Epidermal melanocyte (primary cell): ENCODE data around the gene TENM3.

Source experiments
- DNase-seq: peaks from one replicate; pipeline ENCODE4 v3.0.0; 2011; ENCODE audit warnings: low spot score; ENCODE audit not compliant: insufficient read length

The TENM3 gene

DNA sequence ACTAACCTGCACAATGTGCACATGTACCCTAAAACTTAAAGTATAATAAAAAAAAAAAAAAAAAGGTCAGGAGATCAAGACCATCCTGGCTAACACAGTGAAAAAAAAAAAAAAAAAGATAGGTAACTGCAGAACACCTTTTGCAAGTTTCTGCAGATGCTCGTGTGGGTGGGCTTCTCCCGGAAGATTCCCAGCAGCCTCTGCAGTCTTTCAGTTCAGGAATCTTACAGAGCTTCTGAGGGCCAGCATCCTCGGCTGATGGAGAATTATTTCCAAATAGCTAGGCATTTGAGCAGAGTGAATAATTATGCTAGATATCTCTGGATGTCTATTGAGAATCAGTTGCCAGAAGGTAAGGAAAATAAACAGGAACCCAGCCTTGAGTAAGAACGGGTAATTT is 373.3 kb downstream of the TENM3 start:
- DNase-seq: no peak

DNA sequence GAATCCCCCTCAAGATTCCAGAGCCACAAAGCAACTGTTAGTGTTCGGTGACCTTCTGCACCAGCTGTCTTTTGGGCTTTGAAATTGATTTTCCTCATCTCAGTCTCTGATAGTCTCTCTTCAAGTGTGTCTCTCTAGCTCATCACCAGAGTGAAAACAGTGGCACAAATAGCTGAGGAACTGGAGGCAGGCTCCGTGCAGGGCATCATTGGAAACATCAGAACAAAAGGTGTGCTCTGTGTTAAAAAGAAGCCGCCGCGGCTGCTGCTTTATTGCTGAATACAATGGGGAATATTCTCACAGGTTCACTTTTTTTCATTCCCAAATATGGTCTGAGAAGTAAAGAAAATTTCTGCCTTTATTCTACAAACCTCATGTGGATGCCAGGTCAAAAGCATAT is 376.5 kb downstream of the TENM3 start:
- DNase-seq: no peak

DNA sequence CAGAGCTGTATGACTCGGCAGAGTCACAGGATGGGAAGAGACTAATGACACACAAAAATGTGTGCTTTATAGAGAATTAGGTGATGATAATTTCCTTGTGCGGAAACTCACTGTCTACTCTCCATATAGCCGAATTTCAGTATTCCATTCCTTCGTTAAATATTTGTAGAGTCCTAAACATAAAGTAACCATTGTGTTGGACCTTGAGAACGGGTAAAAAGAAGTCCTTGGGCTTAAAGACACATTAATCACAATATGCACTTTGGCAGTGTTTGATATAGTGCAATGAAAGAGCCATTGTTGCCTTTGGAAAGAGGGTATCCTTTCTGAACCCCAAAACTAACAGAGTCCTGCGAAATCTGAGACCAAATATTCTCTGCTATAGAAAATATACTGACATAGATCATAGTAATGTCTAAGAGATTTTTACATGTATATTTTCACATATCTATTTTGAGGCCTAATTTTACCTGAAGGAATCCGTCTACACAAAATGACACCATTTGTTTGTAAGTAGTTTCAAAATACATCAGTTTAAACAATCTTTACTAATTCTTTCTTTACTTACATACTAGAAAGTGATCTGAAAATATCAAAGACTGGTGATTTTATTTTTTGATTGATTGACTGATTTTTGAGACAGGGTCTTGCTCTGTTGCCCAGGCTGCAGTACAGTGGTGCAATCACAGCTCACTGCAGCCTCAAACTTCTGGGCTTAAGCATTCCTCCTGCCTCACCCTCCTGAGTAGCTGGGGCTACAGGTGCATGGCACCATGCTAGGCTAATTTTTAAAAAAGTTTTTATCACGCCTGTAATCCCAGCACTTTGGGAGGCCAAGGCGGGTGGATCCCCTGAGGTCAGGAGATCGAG is 377.1 kb downstream of the TENM3 start:
- DNase-seq: no peak

DNA sequence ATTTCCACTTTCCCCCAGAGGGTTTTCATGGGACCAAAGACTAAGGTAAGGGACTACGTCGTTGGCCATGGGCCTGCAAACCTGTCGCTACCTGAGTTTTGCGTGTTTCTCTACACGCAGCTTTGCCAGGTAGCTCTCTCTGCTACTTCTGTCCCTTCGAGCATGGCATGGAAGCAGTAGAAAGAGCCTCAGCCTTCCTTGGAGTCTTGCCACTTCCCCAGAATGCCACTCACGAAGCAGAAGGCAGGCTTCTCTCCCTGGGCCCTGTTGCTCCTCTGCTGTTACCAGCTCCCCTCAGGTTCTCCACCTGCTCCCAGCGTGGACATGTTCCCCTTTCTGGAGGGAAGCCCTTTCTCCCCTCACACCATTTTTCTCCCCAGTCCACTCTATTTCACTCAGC is 381.1 kb downstream of the TENM3 start:
- DNase-seq: no peak

DNA sequence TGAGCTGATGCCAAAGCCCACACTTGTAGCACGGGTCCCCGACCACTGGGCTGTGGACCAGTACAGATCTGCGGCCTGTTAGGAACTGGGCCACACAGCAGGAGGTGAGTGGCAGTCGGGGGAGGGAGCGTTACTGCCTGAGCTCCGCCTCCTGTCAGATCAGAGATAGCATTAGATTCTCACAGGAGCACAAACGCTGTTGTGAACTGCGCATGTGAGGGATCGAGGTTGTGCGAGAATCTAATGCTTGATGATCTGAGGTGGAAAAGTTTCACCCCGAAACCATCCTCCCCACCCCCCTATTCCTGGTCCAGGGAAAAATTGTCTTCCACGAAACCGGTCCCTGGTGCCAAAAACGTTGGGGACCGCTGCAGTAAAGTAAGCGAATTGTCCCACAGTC is 382.0 kb downstream of the TENM3 start:
- DNase-seq: no peak

DNA sequence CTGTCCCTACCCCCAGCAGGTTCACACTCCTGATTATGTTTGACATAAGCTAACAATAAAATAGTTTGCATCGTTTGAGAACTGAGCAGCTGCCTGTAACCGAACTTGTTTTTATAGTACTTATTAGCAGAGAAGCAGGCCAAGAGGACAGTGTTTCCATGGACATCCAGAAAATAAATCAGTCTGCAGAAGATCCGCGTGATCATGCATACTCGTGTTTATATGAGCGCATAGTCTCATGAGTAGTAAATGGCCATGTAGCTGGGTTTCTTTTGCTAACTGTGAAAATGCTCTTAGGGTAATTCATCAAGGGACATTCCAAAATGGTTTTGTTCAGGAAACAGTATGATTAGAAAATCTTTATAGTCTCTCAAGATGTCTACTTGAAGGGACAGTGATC is 384.8 kb downstream of the TENM3 start:
- DNase-seq: no peak

DNA sequence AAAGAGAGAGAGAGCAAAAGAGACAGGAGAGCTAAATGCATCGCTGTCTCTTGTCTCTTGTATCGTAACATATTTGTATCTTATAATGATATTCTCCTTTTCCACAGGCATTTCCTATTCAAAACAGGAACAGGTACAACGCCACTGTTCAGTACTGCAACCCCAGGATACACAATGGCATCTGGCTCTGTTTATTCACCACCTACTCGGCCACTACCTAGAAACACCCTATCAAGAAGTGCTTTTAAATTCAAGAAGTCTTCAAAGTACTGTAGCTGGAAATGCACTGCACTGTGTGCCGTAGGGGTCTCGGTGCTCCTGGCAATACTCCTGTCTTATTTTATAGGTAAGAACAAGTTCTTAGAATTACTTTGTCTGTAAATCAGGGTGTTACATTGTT is 385.3 kb downstream of the TENM3 start:
- DNase-seq: no peak

DNA sequence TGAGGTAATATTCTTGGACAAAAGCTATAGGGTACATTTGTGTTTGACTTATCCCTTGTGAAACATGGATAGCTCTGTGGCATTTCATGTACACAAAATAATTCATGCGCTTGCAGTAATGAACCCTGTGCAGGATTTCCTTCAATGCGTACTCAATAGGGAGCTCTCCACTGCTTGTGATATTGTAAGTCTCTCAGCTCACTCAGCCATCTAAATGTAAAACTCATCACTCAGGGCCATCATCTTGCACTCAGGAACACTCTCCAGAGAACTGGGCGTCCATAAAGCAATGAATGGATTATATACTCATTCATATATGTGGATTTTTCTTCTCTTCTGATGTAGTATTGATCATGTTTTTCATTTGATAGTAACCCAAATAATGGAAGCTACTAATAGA is 385.9 kb downstream of the TENM3 start:
- DNase-seq: no peak

DNA sequence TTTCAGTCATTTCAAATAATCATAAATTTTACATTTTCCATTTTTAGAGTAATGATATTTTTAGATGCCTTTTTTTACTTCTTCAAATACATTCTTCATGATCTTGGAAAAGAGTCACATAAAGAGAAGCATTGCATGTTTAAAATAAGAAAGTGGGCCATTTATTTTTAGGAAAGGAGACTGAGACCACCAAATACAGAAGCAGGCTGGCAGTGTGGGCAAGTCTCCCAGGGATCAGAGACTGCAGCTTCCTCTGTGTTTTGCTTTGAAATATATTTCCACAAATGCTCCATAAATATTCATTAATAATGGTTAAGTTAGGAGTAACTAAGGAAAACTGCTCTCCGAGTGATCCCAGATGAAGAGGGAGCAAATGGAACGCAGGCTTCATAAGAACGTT is 397.3 kb downstream of the TENM3 start:
- DNase-seq: no peak

DNA sequence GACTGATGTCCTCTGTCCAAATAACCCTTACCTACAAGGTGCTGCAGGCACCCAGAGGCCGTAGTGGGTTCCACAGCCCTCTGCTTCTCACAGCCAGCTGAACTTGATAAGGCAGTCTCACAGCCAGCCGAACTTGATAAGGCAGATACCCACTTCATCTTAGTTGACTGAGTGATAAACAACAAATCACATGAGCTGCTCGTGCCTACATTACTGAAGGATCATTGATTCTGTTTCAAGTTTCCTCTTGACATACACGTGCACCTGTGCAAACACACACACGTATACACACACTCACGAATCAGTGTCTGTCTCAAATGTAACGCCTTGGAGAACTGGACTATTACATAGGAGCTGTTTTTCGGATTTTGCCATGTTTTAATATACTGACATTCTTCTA is 397.7 kb downstream of the TENM3 start:
- DNase-seq: no peak

DNA sequence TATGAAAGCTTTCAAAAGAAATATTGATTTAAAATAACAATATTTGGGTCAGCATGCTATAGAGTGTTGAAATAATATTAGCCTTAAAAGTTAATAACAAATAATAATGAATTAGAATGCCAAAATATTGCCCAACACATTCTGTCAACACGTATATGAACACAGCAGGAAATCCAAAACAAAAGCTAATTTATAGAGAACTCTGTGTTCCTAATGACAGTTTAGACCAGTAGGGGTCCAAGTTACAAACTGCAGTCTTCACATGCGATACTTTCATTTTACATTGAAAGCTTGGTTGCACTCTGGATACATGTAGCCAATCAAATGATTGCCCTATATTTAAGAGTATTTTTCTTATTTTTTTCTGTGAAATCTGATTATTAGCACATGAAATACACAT is 399.6 kb downstream of the TENM3 start:
- DNase-seq: no peak

DNA sequence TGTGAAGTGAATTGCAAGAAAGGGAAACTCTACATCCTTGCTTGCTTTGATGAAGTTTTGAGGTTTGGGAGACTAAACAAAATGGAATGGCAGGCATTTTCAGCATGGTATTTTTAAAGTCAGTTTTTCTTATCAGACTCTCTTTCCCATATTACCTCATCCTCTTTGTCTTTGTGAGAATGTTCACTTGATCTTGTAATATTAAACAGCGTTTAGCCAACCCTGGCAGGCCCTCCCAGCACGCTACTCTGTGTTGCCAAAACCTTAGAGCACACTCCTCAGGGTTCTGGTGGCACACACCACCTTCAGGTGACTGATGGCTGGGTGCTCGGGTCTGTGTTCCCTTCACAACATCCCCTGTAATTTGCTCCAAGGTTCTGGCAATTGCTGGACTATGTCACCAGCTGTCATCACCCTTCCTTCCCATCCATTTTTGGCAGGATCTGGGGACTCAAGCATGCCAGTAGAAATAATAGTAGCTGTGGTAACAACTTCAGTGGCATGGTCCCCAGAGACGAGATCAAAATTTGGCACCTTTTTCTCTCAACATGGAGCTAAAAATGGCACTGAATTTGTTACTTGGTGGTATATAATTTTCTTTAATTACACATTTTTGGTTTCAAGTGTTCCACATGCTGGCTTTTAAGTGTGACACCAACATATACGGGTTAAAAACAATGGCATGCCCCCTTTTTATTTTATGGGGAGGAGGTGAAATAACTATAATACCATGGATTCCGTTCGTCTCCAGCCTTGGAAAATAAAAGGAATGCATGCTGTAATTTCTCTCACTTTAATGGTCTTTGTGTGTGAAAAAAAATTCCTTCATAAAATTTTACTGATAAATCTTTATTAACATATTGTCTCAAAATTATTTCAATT is 400.8 kb downstream of the TENM3 start:
- DNase-seq: no peak

DNA sequence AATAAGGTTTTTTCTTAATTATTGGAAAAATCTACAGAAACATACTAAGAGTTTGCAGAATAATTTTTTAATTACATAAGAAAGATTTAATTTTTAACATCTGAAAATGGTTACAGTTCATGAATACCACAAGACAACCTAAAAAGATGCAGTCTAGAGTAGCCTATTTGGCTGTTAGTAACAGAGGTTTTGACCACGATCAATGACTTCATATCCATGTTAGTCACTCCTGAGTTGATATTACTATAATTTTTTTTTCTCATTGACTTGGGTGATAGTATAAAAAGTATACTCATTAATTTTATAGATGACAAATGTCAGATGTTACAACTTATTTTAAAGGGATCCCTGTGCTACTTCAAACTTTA is 401.5 kb downstream of the TENM3 start:
- no peak for DNase-seq

DNA sequence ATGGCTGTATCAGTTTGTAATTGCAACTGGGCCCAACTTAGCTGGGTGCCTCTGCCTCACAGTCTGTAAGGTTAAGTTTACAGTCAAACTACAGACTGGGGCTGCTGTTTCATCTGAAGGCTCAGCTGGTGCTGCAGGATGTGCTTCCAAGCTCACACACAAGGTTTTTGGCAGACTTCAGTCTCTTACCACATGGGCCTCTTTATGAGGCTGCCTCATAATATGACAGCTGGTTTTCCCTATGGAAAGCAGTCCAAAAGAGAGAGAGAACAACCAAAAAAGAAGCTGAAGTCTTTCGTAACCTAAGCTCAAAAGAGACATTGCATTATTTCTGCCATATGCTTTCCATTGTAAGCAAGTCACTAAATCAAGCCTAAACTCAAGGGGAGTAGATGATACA is 402.3 kb downstream of the TENM3 start:
- DNase-seq: no peak

DNA sequence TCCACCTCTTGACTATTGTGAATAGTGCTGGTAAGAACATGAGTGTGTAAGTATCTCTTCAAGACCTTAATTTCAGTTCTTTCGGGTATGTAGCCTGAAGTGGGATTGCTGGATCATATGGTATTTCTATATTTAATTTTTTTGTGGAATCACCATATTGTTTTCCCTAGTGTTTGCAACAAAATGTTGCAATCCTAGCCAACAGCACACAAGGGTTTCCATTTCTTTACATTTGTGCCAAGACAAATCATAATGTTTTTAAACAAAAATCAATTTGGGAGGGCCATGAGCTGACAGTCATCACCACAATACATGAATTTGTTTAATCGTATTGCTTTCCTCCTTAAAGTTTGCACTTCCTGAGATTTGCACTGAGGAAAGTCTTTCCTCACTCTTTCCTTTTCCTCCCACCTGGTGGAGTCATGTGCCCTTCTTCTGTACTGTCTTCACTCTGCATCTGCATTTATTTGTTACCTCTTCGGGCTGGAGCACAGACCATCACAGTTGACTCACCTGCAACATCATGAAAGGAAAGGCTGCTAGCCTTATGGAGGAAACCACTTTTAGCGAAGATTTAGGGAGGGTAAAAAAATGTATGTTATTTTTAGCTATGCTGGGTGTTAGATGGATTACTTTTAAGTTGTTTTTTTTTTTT is 404.6 kb downstream of the TENM3 start:
- no peak for DNase-seq

DNA sequence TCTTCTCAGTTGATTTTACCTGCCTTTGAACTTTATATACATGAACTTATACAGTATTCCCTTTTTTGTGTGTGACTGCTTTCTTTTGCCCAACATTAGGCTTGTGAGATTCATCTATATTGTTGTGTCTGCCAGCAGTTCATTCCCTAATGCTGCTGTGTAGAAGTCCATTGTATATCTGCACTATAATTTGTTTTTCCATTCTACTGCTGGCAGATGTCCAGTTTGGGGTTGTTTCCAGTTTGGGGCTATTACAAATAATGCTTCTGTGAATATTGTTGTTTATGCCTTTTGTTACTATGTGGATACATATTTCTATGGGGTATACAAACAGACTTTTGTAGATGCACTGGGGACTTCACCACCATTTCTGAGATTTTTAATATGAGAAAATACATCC is 405.6 kb downstream of the TENM3 start:
- DNase-seq: no peak

DNA sequence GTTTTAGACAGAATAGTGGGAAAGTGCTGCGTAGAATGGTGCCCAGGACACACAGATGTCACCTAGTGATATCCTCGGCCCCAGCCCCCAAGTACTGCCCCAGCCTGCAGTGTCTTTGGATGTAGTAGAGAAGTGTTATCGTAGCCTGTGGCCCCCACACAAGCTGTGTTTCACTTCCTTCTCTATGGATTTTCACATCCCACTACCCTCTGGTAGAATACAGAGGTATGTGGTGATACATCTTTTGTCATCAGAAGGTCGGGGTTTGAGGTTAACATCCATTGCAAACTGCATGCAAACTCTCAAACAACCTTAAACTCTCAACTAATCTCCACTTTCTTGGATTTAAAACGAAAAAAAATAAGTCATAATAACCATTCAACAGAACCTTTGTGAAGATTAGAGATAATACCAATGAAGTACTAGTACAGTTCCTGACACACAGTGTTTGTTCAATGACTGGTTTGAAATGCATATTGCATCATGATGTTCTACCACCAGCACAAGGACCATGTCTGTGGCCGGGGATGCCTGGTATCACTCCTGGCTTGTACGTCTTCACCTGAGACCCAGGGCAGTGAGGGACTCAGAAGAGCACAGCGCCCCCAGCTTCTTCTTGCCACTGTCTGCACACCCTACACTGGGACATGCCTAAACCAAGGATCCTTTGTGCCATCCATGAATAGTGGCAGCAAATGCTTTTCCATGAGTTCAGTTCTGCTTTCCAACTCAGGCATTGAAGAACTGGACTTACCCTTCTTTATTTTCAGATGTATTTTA is 406.7 kb downstream of the TENM3 start:
- no peak for DNase-seq

DNA sequence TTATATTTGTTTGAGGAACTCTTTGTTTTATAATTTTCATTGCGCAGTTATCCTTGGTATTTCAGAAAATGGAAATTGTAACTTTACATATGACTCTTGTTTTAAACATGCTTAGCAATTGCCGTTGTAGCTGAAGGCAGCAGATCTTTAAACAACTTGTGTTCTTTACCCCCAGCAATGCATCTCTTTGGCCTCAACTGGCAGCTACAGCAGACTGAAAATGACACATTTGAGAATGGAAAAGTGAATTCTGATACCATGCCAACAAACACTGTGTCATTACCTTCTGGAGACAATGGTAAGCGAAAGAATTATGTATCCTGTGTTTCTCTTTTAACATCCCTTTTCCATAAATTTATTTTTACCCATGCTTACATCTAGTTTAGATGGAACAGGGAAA is 410.4 kb downstream of the TENM3 start:
- no peak for DNase-seq

DNA sequence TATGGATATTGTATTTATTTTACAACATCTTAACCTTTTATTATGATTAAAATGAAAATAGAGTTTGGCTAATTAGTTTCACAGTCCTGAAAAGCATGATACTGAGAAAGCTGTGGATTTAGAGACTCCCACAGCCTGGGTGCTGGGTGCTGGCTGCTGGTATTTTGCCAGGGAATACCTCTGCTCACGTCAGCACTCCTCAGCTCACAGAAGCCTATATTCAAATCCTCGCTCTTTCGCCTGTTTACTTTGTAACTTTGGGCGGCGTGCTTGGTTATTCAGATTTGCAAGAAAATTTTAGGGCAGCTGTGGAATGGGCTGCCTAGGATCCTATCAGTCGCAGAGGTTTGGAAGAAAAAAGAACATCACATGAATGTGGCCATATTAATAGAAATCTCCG is 412.1 kb downstream of the TENM3 start:
- DNase-seq: no peak

DNA sequence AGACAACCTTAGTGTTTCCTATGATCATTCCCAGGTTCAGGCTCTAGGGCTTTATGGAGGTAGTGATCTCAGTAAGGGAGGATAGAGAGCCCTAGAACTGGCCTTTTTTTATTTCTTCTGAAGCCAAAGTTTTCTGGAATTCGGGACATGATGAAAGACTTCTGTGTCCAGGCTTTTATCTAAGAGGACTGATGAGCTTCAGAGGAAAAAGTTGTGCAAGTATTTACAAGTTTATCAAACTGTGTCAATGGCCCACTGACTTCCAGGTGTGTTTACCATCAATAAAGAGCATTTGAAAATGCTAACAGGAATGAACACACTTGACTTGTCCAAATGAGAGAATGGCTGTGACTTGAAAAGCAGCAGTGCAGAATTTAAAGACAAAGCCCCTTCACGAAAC is 419.3 kb downstream of the TENM3 start:
- no peak for DNase-seq

DNA sequence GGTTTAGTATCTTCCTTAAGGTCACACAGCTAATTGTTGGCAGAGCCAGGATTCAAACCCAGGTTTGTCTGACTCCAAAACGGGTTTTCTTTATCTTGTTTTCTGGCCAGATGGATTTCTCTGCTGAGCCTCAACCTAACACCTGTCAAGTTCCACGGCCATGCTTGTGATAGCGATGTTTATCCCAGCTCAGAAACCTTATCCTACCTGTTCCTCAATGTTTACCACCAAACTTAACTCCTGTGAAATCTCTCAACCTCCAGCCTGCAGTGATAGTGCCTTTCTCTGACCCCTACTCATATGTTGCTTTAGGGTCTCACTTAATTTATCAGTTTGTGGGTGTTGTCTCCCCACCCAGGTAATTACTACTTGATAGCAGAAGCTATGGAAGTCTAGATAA is 428.0 kb downstream of the TENM3 start:
- DNase-seq: no peak
